IPS DF 19.7 (cell line): ENCODE results near the gene SYTL1.

Experiments
- DNase-seq: peaks from one replicate; pipeline ENCODE4 v3.0.0-alpha.2; 2013; ENCODE audit warnings: low read depth, low spot score

Gene SYTL1

DNA sequence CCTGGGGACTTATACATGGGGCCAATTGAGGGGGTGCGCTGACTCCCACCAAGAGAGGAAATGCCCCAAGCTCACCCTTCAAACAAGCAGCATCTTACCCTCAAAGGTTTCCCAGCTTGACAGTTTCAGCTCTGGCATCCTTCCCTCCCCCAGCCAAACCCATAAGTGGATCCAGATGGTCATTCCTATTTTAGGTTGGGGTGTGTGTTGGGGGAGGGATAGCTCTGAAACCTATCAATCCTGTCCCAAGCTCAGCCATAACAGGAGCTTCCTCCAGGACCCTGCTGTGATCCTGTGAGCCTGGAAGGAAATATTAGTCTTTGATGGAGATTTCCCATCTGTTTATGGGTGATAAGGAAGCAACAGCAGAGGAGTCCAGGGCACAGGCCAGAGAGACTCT is 23.2 kb upstream of the SYTL1 start:
- no peak for DNase-seq

DNA sequence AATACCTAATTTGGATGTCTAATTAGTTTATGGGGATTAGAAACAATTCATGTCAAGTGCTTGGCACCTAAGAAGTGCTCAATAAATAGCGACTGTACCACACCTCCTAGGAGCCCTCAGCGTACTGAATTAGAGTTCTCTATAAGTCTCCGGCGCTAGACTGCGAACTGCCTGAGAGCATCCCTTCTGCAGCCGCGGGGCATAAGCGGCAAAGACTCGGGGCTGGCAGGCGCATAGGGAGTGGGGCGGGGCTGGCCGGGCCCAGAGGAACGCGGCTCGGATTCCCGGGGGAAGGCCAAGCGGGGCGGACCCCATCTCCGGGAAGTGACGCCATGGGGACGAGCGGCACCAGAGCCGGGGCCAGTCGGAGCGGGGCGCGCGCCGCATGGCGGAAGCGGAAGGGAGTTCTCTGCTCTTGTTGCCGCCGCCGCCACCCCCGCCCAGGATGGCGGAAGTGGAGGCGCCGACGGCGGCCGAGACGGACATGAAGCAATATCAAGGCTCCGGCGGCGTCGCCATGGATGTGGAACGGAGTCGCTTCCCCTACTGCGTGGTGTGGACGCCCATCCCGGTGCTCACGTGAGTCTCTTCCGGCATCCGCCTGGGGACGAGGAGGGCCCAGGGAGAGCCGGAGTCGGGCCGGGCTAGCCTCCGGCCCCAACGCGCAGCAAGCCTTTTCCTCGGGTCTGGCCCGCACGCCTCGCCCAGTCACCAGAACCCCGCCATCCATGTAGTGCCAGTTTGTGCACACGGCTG is 19.8 kb upstream of the SYTL1 start, which contains the start of gene TMEM222:
TSS of gene TMEM222 (plus strand) at position 351 of the 756 bp plus-strand sequence. CDS start at position 386, 35 bp downstream.
- peak; percentile 88 for DNase-seq

DNA sequence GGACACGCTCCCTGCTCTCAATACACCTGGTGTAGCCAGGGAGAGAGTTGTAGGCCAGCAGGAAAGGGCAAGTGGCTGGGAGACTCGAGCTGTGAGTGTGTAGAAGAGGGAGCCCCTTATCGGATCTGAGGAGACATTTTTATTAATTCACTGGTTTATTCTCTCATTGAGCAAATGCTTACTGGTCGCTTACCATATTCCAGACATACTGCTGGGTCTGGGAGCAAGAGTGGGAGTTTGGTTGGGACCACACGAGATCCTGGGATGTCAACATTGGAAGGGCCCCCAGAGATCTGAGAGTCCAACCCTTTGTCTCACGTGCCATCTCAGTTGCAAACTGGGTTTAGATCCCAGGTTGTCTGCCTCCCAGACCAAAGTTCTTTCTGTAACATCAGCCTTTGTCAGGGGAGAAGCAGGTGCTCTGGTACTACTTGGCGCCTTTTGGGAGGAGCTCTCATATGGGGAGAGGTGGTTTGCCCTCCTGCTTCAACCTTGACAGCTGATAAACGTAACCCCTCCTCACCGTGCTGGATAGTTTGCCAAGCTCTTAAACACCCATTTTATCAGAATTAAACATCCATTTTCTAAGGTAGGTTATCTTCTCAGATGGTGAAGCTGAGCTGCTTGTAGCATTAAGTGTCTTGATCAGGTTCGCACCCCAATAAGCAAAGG is 19.1 kb upstream of the SYTL1 start:
- no peak for DNase-seq

DNA sequence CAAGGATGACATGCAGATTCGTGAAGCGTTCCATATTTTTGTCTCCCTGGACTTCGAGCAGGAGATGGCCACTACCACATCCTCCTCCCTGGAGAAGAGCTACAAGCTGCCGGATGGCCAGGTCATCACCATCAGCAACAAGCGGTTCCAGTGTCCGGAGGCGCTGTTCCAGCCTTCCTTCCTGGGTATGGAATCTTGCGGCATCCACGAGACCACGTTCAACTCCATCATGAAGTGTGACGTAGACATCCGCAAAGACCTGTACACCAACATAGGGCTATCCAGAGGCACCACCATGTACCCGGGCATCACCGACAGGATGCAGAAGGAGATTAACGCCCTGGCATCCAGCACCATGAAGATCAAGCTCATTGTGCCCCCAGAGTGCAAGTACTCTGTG is 16.5 kb upstream of the SYTL1 start:
- DNase-seq = no peak

DNA sequence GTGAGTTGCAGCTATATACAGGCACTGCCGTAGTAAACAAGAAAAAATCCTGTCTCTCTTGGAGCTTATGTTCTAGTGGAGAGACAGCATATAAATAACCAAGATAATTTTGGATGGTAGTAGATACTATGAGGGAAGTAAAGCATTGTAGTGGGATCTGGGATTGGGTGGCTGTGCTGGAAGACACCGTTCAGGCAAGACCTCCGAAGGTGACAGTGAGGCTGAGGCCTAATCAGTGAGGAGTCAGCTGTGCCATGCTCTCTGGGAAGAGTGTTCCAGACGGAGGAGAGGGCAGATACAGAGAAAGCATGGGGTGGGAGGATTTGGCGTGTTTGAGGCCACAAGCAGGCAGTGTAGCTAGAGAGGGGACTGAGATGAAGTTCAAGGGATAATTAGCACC is 13.9 kb upstream of the SYTL1 start:
- DNase-seq = no peak

DNA sequence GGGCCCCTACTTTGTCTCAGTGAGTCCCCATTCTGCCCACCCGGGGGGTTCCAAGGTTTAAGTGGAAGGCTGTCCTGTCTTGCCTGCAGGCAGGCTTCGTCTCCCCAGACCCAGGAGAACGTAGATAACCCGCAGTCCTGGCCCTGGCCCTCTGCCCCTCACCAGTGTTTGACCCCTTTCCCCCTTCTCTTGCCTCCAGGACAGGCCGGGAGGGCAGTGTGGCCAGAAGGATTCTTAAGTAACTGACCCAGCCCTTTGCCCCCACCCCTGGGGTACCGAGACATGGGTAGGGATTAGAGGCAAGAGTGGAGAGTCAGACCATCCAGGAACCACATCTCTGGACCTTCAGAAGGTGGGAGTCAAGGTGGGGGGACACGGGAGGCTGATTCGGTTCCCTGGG is 11.0 kb upstream of the SYTL1 start:
- DNase-seq = no peak

- no peak for DNase-seq
Observed at GRCh38 chr1:27331426-27331825, 10.4 kb upstream of the SYTL1 start.

DNA sequence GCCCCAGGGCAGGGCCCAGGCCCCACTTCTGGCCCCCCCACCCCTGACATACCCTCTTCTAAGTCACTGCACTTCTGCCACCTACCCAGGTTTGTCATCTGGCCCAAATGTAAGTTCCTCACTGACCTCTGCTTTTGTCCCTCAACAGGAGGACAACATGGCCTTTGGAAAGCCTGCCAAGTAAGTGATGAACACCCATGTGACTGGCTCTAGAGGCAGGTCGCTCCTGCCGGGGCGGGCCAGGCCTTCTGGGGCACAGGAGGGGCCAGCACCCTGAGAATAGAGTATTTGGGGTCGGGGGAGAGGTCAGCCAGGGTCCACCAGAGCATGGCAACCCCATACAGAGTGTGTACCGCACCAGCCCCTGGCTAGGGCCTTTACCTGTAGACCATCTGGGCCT is 9.9 kb upstream of the SYTL1 start:
- no peak for DNase-seq

GRCh38 chr1:27332536-27333281 is 9.1 kb upstream of the SYTL1 start:
- DNase-seq = no peak

- no peak for DNase-seq
Observed at GRCh38 chr1:27333717-27334279, 8.0 kb upstream of the SYTL1 start.

GRCh38 chr1:27335506-27336422 is 6.1 kb upstream of the SYTL1 start:
- no peak for DNase-seq

- no peak for DNase-seq
Observed at GRCh38 chr1:27336756-27337155, 5.1 kb upstream of the SYTL1 start.

GRCh38 chr1:27338751-27339150 is 3.1 kb upstream of the SYTL1 start:
- no peak for DNase-seq

- DNase-seq = no peak
Observed at GRCh38 chr1:27339213-27339612, 2.6 kb upstream of the SYTL1 start.

- no peak for DNase-seq
Observed at GRCh38 chr1:27342391-27342777, 562 bp downstream of the SYTL1 start.

GRCh38 chr1:27342778-27343638 is 1.2 kb downstream of the SYTL1 start:
- DNase-seq = no peak

- DNase-seq = no peak
Observed at GRCh38 chr1:27343639-27344025, 1.8 kb downstream of the SYTL1 start.

DNA sequence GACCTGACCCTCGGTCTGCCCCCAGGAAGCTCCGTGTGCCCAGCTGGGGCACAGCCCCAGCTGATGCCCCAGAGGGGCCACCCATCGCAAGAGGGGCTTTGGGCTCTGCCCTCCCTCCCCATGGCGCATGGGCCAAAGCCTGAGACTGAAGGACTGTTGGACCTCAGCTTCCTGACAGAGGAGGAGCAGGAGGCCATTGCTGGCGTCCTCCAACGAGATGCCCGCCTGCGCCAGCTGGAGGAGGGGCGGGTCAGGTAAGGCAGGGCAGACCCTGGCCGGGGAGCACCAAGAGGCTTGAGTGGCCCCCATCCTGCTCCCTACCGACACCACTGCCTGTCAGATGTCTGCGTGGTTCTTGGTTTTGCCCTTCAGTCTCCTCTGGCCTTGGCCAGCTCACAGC is 3.5 kb downstream of the SYTL1 start:
- no peak for DNase-seq

- DNase-seq = no peak
Observed at GRCh38 chr1:27346357-27346756, 4.5 kb downstream of the SYTL1 start.

GRCh38 chr1:27346991-27347624 is 5.3 kb downstream of the SYTL1 start:
- DNase-seq = no peak
